Upper lobe of right lung (tissue), 1 donor: ENCODE measurements around the gene CBLN1. TPM values are rescaled to one million over a fixed set of nuclear protein-coding genes. Genes with fewer than 3 reads are reported as not detected.
A peak's percentile ranks its signal among the peaks of the same experiment; 100 is the strongest.

Source experiments
- ATAC-seq: fragments of 200-7000 bp; cut with Tn5 transposase; one replicate; pipeline ENCODE4 v1.9.1; 2020; ENCODE audit warnings: mild to moderate bottlenecking, moderate library complexity
- DNase-seq: peaks from one replicate; pipeline ENCODE4 v3.0.0-alpha.2; 2020
- H3K27ac ChIP-seq: fragments of 200-600 bp; one replicate; pipeline ENCODE4 v1.8.0; 2022
- H3K27me3 ChIP-seq: fragments of 200-600 bp; one replicate; pipeline ENCODE4 v1.8.0; 2022; ENCODE audit warnings: mild to moderate bottlenecking
- H3K36me3 ChIP-seq: fragments of 200-600 bp; one replicate; pipeline ENCODE4 v1.8.0; 2022
- H3K4me1 ChIP-seq: fragments of 200-600 bp; one replicate; pipeline ENCODE4 v1.8.0; 2022
- H3K4me3 ChIP-seq: fragments of 200-600 bp; one replicate; pipeline ENCODE4 v1.8.0; 2022; ENCODE audit warnings: mild to moderate bottlenecking
- H3K9me3 ChIP-seq: fragments of 200-600 bp; one replicate; pipeline ENCODE4 v1.8.0; 2022
- CTCF ChIP-seq: fragments of 200-600 bp; IDR thresholded peaks from one replicate; pipeline ENCODE4 v1.8.0; 2022; ENCODE audit warnings: antibody characterized with exemption
- intact Hi-C: fragments of 100-400 bp; cut with DNase I; formaldehyde crosslinking; loops from one replicate; pipeline ENCODE4 v1.11.0; 2022
- long read RNA-seq: library from polyadenylated mRNA; unstranded; transcript quantifications from one replicate; pipeline ENCODE4 v2.0.0, GENCODE V29; 2021
- total RNA-seq: library from RNA; stranded (reverse); fragmentation: NEBNext Ultra II Directional; extraction: Animal tissue kit (Norgen Biotek cat#: 25700); gene quantifications from one replicate; pipeline ENCODE4 v1.2.1, GENCODE V29; 2021
- donor health status: DM: no; HTN: yes; CAD: no; lungs with severe emphysema.

The CBLN1 gene
- total RNA-seq: 0.29 TPM
- long read RNA-seq: 0 reads

GRCh38 chr16:49281480-49281842, at the start of gene CBLN1:
CBLN1 (minus strand) TSS chr16:49281838; CDS start chr16:49281465, 373 bp downstream.
- Histone ChIP-seq H3K4me3 (peak within 1 kb of the TSS; percentile 40), H3K36me3 (no peaks in the 10 kb centered on the region), H3K27ac (no peak within 1 kb of the TSS), H3K4me1 (peaks cover 6% of the 10 kb centered on the region), H3K9me3 (no peaks in the 10 kb centered on the region), H3K27me3 (peaks cover 93% of the 10 kb centered on the region)
- ATAC-seq (peak; percentile 1), DNase-seq (no peak)
- intact Hi-C loops: no loop called here
- no peak for TF ChIP-seq CTCF

- no peak overlapping the region for H3K27ac ChIP-seq
- no peak for ATAC-seq
- TF ChIP-seq CTCF: no peak
- no peaks in the 10 kb centered on the region for H3K27me3 ChIP-seq
- no peaks in the 10 kb centered on the region for H3K36me3 ChIP-seq
- DNase-seq: no peak
- no peaks in the 10 kb centered on the region for H3K9me3 ChIP-seq
- H3K4me3 ChIP-seq: no peak overlapping the region
- intact Hi-C loops: no loop called here
- no peaks in the 10 kb centered on the region for H3K4me1 ChIP-seq
These were observed 49.0 kb upstream of the CBLN1 start for GRCh38 chr16:49330562-49331201.

- intact Hi-C loops: no loop called here
- Histone ChIP-seq H3K9me3 (no peaks in the 10 kb centered on the region), H3K36me3 (no peaks in the 10 kb centered on the region), H3K27me3 (peaks cover 5% of the 10 kb centered on the region), H3K4me3 (no peak overlapping the region), H3K27ac (no peak overlapping the region), H3K4me1 (no peaks in the 10 kb centered on the region)
- TF ChIP-seq CTCF: no peak
- DNase-seq (no peak), ATAC-seq (no peak)
These were observed 46.7 kb upstream of the CBLN1 start for GRCh38 chr16:49328325-49328724.

- intact Hi-C loops: no loop called here
- Histone ChIP-seq H3K4me3 (no peak overlapping the region), H3K4me1 (no peaks in the 10 kb centered on the region), H3K27me3 (peaks cover 5% of the 10 kb centered on the region), H3K9me3 (no peaks in the 10 kb centered on the region), H3K36me3 (no peaks in the 10 kb centered on the region), H3K27ac (no peak overlapping the region)
- TF ChIP-seq CTCF: no peak
- ATAC-seq: no peak
- DNase-seq: no peak
These were observed 45.8 kb upstream of the CBLN1 start for GRCh38 chr16:49327466-49327865.

GRCh38 chr16:49324703-49325102, 43.1 kb upstream of the CBLN1 start:
- DNase-seq (no peak), ATAC-seq (no peak)
- Histone ChIP-seq H3K36me3 (no peaks in the 10 kb centered on the region), H3K4me1 (no peaks in the 10 kb centered on the region), H3K27ac (no peak overlapping the region), H3K27me3 (peaks cover 5% of the 10 kb centered on the region), H3K9me3 (no peaks in the 10 kb centered on the region), H3K4me3 (no peak overlapping the region)
- intact Hi-C loops: no loop called here
- no peak for TF ChIP-seq CTCF

- TF ChIP-seq CTCF: no peak
- ATAC-seq: no peak
- DNase-seq: no peak
- intact Hi-C loops: no loop called here
- Histone ChIP-seq H3K4me1 (no peaks in the 10 kb centered on the region), H3K27me3 (peaks cover 15% of the 10 kb centered on the region), H3K36me3 (no peaks in the 10 kb centered on the region), H3K4me3 (no peak overlapping the region), H3K9me3 (no peaks in the 10 kb centered on the region), H3K27ac (no peak overlapping the region)
These were observed 34.0 kb upstream of the CBLN1 start for GRCh38 chr16:49315602-49316001.
